Duodenal mucosa (tissue), 2 donors: ENCODE measurements around the gene SEZ6L.

Experiments used
- H3K27ac ChIP-seq: one replicate; pipeline ENCODE4 v1.7.0; 2013; ENCODE audit warnings: low read depth, low read length
- H3K27me3 ChIP-seq, 2 donors: one replicate each; pipeline ENCODE4 v1.7.0; 2013; ENCODE audit warnings: low read length in 2 of 2, control low read depth in 1 of 2; ENCODE audit not compliant: insufficient read depth in 2 of 2, control insufficient read depth in 1 of 2
- H3K36me3 ChIP-seq, 2 donors: one replicate each; pipeline ENCODE4 v1.7.0; 2013; ENCODE audit warnings: low read length in 2 of 2, control low read depth in 1 of 2; ENCODE audit not compliant: insufficient read depth in 2 of 2, control insufficient read depth in 1 of 2
- H3K4me1 ChIP-seq, 2 donors: one replicate each; pipeline ENCODE4 v1.7.0; 2013; ENCODE audit warnings: low read length in 2 of 2, control low read depth in 1 of 2; ENCODE audit not compliant: insufficient read depth in 2 of 2, control insufficient read depth in 1 of 2
- H3K4me3 ChIP-seq, 2 donors: one replicate each; pipeline ENCODE4 v1.7.0; 2013; ENCODE audit warnings: low read length in 2 of 2, low read depth in 1 of 2
- H3K9ac ChIP-seq, 2 donors: one replicate each; pipeline ENCODE4 v1.7.0; 2013; ENCODE audit warnings: low read length in 2 of 2, low read depth in 1 of 2
- H3K9me3 ChIP-seq, 2 donors: one replicate each; pipeline ENCODE4 v1.7.0; 2013; ENCODE audit warnings: low read length in 2 of 2, control low read depth in 1 of 2; ENCODE audit not compliant: control insufficient read depth in 1 of 2

The SEZ6L gene

GRCh38 chr22:26202280-26202924 is 33.1 kb downstream of the SEZ6L start:
- Histone ChIP-seq H3K9ac (no peak overlapping the region), H3K27ac (no peak overlapping the region), H3K36me3 (no peaks in the 10 kb centered on the region), H3K4me3 (no peak overlapping the region), H3K4me1 (no peaks in the 10 kb centered on the region), H3K27me3 (peaks cover 0 to 6% of the 10 kb centered on the region in 2 donors), H3K9me3 (no peaks in the 10 kb centered on the region)

GRCh38 chr22:26205494-26205893 is 36.2 kb downstream of the SEZ6L start:
- no peak overlapping the region for H3K27ac ChIP-seq
- H3K4me1 ChIP-seq = no peaks in the 10 kb centered on the region
- no peaks in the 10 kb centered on the region for H3K9me3 ChIP-seq
- H3K9ac ChIP-seq = no peak overlapping the region
- H3K4me3 ChIP-seq = no peak overlapping the region
- no peaks in the 10 kb centered on the region for H3K36me3 ChIP-seq
- no peaks in the 10 kb centered on the region for H3K27me3 ChIP-seq

- Histone ChIP-seq H3K4me1 (no peaks in the 10 kb centered on the region), H3K36me3 (no peaks in the 10 kb centered on the region), H3K9ac (no peak overlapping the region), H3K27ac (no peak overlapping the region), H3K27me3 (no peaks in the 10 kb centered on the region), H3K4me3 (no peak overlapping the region), H3K9me3 (no peaks in the 10 kb centered on the region)
Observed at GRCh38 chr22:26210334-26210733, 41.1 kb downstream of the SEZ6L start.

- H3K4me1 ChIP-seq = no peaks in the 10 kb centered on the region
- H3K27ac ChIP-seq = no peak overlapping the region
- no peaks in the 10 kb centered on the region for H3K27me3 ChIP-seq
- H3K9me3 ChIP-seq = no peaks in the 10 kb centered on the region
- no peaks in the 10 kb centered on the region for H3K36me3 ChIP-seq
- H3K4me3 ChIP-seq = no peak overlapping the region
- H3K9ac ChIP-seq = no peak overlapping the region
Observed at GRCh38 chr22:26213826-26214225, 44.6 kb downstream of the SEZ6L start.

DNA sequence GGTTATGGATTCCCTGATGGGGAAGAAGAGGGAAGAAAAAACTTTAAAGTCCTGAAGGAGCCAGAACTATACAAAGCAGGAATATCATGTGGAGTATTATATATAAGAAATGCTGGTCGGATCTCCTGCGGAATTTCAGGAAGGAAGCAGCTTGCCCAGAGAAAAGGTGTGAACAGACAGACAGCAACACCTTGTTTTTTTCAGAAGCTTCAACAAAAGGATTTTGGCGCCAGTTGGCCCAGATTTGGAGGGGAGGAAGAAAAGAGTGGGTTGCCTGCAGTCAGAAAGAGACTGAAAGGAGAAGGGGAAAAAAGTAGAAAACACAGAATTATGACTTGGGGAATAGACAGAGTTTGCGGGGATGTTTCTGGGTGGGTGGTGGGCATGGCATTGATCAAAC is 45.2 kb downstream of the SEZ6L start:
- no peaks in the 10 kb centered on the region for H3K4me1 ChIP-seq
- H3K9me3 ChIP-seq = no peaks in the 10 kb centered on the region
- H3K27ac ChIP-seq = no peak overlapping the region
- H3K36me3 ChIP-seq = no peaks in the 10 kb centered on the region
- H3K9ac ChIP-seq = no peak overlapping the region
- H3K27me3 ChIP-seq = no peaks in the 10 kb centered on the region
- no peak overlapping the region for H3K4me3 ChIP-seq

DNA sequence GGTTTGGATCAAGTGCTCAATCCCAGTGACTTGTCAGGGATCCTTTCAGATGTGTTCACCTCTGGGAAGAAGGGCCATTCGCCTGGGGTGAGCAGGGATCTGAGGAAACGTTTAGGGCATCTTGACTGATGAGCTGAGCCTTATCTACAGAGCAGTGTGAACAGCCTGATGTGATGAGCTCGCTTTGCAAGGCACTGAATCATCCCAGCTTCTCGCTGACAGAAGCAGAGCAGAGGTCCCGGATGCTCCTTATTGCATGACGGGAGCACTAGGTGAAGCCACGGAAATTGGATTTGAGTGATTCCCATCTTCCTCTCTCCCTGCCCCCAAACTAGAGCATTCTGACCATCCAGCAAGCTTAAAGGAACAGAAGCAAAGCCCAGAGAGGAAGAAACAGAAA is 46.5 kb downstream of the SEZ6L start:
- Histone ChIP-seq H3K4me3 (no peak overlapping the region), H3K27ac (no peak overlapping the region), H3K9ac (no peak overlapping the region), H3K27me3 (no peaks in the 10 kb centered on the region), H3K36me3 (no peaks in the 10 kb centered on the region), H3K4me1 (no peaks in the 10 kb centered on the region), H3K9me3 (no peaks in the 10 kb centered on the region)

DNA sequence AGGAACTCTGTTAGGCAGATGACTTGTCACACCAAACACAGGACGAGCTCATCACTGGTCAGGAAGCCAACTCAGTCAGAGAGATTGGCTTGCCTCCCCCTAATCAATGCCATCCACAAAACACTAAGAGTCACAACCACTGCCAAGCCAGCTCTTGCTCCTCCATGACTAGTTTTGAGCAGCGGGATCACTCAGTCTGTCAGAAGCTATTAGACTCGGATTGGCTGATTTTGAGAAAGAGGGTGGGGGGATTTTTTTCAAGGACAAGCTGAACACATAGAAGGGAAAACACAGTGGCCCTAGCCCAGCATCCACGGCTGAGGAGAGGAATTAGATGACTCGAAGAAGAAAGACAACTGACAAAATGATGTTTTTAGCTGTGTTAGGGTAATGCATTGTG is 55.9 kb downstream of the SEZ6L start:
- Histone ChIP-seq H3K36me3 (no peaks in the 10 kb centered on the region), H3K27ac (no peak overlapping the region), H3K4me1 (no peaks in the 10 kb centered on the region), H3K9me3 (no peaks in the 10 kb centered on the region), H3K27me3 (peaks cover 5 to 6% of the 10 kb centered on the region in 2 donors), H3K9ac (no peak overlapping the region), H3K4me3 (no peak overlapping the region)

DNA sequence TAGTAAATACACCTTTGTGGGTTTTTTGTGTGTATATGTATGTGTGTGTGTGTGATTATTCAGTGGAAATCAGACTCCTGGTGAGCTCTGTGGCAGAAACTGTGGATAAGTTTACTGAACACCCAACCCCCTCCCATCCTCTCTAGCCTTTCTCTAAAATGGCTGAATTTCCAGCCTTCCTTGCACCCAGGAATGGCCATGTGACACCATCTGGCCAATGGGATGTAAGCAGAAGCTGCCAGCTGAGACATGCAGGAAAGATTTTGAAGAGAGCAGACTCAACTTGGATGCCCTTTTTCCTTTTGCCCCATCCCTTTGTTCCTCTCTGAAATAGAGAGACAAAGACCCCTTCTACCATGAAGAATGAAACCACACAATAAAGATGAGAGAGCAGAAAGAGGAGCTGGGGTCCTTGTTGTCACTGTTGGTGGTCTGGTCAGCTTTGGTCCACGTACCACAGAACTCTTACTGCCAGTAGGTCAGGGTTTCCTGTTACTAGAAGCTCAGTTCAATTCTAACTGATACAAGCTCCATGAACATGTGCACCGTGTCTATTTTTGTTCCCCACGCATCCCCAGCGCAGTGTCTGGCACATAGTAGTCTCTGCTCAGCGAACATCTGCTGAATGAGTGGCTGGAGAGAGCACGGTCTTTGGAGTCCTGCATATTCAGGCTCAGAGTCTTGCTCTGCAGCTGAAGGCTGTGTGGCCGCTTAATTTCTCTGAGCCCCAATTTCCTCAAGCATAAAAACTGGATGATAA is 57.5 kb downstream of the SEZ6L start:
- Histone ChIP-seq H3K9ac (no peak overlapping the region), H3K27ac (no peak overlapping the region), H3K9me3 (no peaks in the 10 kb centered on the region), H3K36me3 (no peaks in the 10 kb centered on the region), H3K4me3 (no peak overlapping the region), H3K27me3 (peaks cover 5 to 6% of the 10 kb centered on the region in 2 donors), H3K4me1 (no peaks in the 10 kb centered on the region)

GRCh38 chr22:26229910-26230309 is 60.6 kb downstream of the SEZ6L start:
- Histone ChIP-seq H3K9ac (no peak overlapping the region), H3K27me3 (peaks cover 5 to 6% of the 10 kb centered on the region in 2 donors), H3K4me3 (no peak overlapping the region), H3K36me3 (no peaks in the 10 kb centered on the region), H3K9me3 (no peaks in the 10 kb centered on the region), H3K4me1 (no peaks in the 10 kb centered on the region), H3K27ac (no peak overlapping the region)

DNA sequence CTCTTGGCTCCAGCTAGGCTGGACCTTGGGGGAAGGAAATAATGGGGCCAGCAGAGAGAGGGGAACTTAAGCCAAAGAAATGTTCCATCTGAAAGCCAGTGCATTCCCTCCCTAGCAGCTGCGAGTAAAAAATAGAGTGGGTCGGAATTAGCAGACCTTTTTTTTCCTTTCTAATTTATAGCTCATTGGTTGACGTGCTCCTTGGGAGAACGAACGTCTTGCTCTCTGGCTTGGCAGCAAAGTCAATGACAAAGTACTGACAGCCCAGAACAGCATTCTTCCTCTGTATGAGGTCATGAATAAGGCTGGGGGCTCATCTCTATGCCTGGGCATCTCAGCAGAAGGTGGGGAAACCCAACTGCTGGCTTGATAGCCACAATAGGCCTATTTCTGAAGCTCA is 65.0 kb downstream of the SEZ6L start:
- Histone ChIP-seq H3K9ac (no peak overlapping the region), H3K27me3 (no peaks in the 10 kb centered on the region), H3K4me1 (no peaks in the 10 kb centered on the region)

More for the DNA sequence above, 65.0 kb downstream of the SEZ6L start:
- H3K36me3 ChIP-seq = no peaks in the 10 kb centered on the region
- H3K27ac ChIP-seq = no peak overlapping the region
- no peak overlapping the region for H3K4me3 ChIP-seq
- no peaks in the 10 kb centered on the region for H3K9me3 ChIP-seq
